OCI-LY3 (cell line): ENCODE data around the gene TBPL1.

Source experiments
- CTCF ChIP-seq: fragments of 200-600, 300-600 bp; sonication (generic); IDR thresholded peaks from 2 replicates; pipeline ENCODE4 v1.5.1; 2014; ENCODE audit warnings: antibody characterized with exemption, low read length, low read depth
- EZH2phosphoT487 ChIP-seq: fragments of 200-600 bp; shearing (Covaris generic); IDR thresholded peaks from 2 replicates; pipeline ENCODE4 v1.6.1; 2018; ENCODE audit warnings: antibody characterized with exemption, mixed run types, low read depth

GRCh38 chr6:133945158-133945557 lies 7.9 kb upstream of the TBPL1 start:
- TF ChIP-seq CTCF: no peak
- no peak for TF ChIP-seq EZH2phosphoT487
